Activated T-cell treated with anti-CD3 and anti-CD28 coated beads, Interleukin-2, amount 50 U/mL, for 24 hours (primary cell): ENCODE data around the gene TRIP4.
"Not testable (repeated sequence)": the region's sequence is repeated elsewhere in the genome, so short reads cannot be mapped to it uniquely, and the experiment has no call there.

Source experiments
- DNase-seq: peaks from one replicate; pipeline ENCODE4 v3.0.0-alpha.2; 2020
- H3K27ac Mint-ChIP-seq: 2 replicates; pipeline ENCODE4 v1.8.0; 2020; ENCODE audit warnings: mild to moderate bottlenecking, mixed read lengths
- H3K27me3 Mint-ChIP-seq: 2 replicates; pipeline ENCODE4 v1.8.0; 2020; ENCODE audit warnings: mixed read lengths
- H3K36me3 Mint-ChIP-seq: 2 replicates; pipeline ENCODE4 v1.8.0; 2020; ENCODE audit warnings: low read depth, mixed read lengths
- H3K4me1 Mint-ChIP-seq: 2 replicates; pipeline ENCODE4 v1.8.0; 2020; ENCODE audit warnings: low read depth, mixed read lengths
- H3K4me3 Mint-ChIP-seq: 2 replicates; pipeline ENCODE4 v1.8.0; 2020; ENCODE audit warnings: mild to moderate bottlenecking, moderate library complexity, mixed read lengths
- H3K9me3 Mint-ChIP-seq: 2 replicates; pipeline ENCODE4 v1.8.0; 2020; ENCODE audit warnings: mixed read lengths

Gene TRIP4

DNA sequence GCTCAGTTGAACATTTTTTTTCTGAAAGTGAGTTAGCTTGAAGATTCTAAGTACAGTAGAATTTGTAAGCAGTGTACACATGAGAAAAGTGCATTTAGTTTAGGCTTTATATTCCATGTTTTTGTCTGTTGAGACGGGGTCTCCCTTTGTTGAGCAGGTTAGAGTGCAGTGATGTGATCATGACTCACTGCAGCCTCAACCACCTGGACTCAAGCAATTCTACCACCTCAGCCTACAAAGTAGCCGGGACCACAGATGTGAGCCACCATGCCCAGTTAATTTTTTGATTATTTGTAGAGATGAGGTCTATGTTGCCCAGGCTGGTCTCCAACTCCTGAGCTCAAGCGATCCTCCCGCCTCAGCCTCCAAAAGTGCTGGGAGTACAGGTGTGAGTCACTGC is 26.4 kb upstream of the TRIP4 start:
- Mint-ChIP-seq H3K27ac (no peak overlapping the region), H3K4me3 (no peak overlapping the region), H3K27me3 (no peaks in the 10 kb centered on the region), H3K36me3 (peaks cover 45% of the 10 kb centered on the region), H3K9me3 (no peaks in the 10 kb centered on the region), H3K4me1 (peaks cover 6% of the 10 kb centered on the region)
- no peak for DNase-seq

DNA sequence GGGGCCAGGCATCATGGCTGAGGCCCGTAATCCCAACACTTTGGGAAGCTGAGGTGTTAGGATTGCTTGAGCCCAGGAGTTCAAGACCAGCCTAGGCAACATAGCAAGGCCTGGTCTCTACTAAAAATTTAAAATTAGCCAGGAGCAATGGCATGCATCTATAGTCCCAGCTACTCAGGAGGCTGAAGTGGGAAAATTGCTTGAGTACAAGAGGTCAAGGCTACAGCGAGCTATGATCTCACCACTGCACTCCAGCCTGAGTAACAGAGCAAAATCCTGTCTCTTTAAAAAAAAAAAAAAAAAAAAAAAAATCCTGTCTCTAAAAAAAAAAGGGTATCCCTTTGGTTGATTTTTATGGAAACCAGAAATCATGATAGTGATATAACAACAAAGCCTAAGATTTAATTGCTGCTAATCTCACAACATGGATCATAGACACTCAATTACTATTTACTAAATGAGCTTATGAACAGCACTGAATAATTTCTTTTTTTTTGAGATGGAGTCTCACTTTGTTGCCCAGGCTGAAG is 18.5 kb upstream of the TRIP4 start:
- Mint-ChIP-seq H3K36me3 (peaks cover 73% of the 10 kb centered on the region), H3K27me3 (no peaks in the 10 kb centered on the region), H3K4me3 (no peak overlapping the region), H3K27ac (no peak overlapping the region), H3K4me1 (peaks cover 4% of the 10 kb centered on the region), H3K9me3 (no peaks in the 10 kb centered on the region)
- no peak for DNase-seq

DNA sequence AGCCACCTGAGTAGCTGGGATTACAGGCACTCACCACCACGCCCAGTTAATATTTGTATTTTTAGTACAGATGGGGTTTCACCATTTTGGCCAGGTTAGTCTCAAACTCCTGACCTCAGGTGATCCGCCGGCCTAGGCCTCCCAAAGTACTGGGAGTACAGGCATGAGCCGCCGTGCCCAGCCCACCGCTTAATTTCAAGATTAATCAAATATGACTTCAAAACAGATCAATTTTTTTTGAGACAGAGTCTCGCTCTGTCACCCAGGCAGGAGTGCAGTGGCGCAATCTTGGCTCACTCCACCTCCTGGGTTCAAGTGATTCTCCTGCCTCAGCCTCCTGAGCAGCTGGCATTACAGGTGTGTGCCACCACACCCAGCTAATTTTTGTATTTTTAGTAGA is 16.3 kb upstream of the TRIP4 start:
- not testable (repeated sequence) for H3K27me3 Mint-ChIP-seq

DNA sequence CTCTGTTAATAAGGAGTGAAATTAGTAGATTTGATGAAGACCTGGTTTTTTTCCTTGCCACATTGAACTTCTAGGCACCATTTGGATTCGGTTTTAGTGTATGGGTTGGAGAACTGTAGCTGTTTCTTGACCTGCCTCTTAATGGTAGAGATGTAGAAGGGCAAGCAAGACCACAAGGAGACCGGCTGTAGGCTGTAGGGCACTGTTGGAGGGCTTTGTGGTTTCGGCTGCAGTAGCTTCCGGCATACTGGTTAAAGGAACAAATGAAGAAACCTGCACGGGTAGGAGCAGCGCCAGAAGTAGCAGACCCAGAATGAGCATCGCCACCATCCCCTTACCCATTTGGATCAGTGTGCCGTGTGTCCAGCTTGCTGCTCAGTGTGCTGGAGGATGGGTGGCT is 14.3 kb upstream of the TRIP4 start:
- H3K9me3 Mint-ChIP-seq: no peaks in the 10 kb centered on the region
- peaks cover 81% of the 10 kb centered on the region for H3K36me3 Mint-ChIP-seq
- no peaks in the 10 kb centered on the region for H3K27me3 Mint-ChIP-seq
- DNase-seq: no peak
- peaks cover 6% of the 10 kb centered on the region for H3K4me1 Mint-ChIP-seq
- no peak overlapping the region for H3K27ac Mint-ChIP-seq
- no peak overlapping the region for H3K4me3 Mint-ChIP-seq

More for the DNA sequence above, 16.3 kb upstream of the TRIP4 start:
- not testable (repeated sequence) for H3K4me3 Mint-ChIP-seq, H3K9me3 Mint-ChIP-seq, DNase-seq, H3K4me1 Mint-ChIP-seq, H3K27ac Mint-ChIP-seq
- peaks cover 77% of the 10 kb centered on the region for H3K36me3 Mint-ChIP-seq

DNA sequence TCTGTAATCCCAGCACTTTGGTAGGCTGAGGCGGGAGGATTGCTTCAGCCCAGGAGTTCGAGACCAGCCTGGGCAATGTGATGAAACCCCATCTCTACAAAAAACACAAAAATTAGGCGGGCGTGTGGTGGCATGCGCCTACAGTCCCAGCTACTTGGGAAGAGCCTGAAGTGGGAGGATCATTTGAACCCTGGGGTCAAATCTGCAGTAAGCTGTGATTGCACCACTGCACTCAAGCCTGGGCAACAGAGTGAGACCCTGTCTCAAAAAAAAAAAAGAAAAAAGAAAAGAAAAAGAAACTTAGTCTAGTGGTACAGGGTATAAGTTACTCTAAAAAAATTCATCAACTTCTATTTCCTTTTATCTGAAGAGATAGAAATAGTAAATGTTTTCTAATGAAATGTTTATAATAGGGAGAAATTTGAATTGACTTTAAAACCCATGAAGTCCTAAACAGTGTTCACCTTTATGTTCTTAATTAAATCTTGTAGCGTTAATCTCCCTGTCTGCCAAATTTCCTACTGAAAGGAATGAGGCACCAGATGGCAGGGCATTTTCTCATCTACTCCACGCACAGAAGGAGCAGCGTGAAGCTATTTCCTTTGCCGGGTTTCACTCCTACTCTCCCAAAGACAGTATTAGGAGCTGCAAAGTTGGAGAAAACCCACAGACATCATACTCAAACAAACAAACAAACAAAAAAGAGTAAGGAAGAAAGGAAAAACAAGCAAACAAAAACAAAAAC is 8.2 kb upstream of the TRIP4 start:
- no peak for DNase-seq
- H3K27me3 Mint-ChIP-seq: no peaks in the 10 kb centered on the region
- H3K27ac Mint-ChIP-seq: no peak overlapping the region
- peaks cover 18% of the 10 kb centered on the region for H3K4me1 Mint-ChIP-seq
- H3K36me3 Mint-ChIP-seq: peaks cover 59% of the 10 kb centered on the region
- H3K9me3 Mint-ChIP-seq: no peaks in the 10 kb centered on the region
- peak overlapping the region; percentile 90 for H3K4me3 Mint-ChIP-seq

DNA sequence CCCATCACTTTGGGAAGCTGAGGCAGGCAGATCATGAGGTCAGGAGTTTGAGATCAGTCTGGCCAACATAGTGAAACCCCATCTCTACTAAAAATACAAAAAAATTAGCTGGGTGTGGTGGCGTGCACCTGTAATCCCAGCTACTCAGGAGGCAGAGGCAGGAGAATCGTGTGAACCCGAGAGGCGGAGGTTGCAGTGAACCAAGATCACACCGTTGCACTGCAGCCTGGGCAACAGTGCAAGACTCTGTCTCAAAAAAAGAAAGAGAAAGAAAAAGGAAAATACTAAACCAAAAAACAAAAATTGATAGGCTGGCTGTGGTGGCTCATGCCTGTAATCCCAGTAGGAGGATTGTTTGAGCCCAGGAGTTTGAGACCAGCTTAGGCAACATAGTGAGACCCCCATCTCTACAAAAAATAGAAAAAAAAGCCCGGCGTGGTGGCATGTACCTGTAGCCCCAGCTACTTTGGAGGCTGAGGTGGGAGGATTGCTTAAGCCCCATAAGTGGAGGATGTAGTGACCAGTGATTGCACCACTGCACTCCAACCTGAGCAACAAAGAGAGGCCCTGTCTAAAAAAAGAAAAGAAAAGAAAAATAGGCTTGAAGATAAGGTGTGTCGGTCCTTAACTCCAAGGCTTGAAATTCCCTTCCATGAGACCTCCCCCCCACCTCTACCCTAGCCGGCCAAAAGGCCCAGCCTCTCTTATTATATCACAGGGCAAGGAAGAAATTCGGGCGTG is 7.3 kb upstream of the TRIP4 start:
- not testable (repeated sequence) for DNase-seq, H3K27me3 Mint-ChIP-seq, H3K9me3 Mint-ChIP-seq
- peaks cover 18% of the 10 kb centered on the region for H3K4me1 Mint-ChIP-seq
- H3K36me3 Mint-ChIP-seq: peaks cover 50% of the 10 kb centered on the region
- H3K4me3 Mint-ChIP-seq: peak overlapping the region; percentile 90
- peak overlapping the region; percentile 93 for H3K27ac Mint-ChIP-seq

DNA sequence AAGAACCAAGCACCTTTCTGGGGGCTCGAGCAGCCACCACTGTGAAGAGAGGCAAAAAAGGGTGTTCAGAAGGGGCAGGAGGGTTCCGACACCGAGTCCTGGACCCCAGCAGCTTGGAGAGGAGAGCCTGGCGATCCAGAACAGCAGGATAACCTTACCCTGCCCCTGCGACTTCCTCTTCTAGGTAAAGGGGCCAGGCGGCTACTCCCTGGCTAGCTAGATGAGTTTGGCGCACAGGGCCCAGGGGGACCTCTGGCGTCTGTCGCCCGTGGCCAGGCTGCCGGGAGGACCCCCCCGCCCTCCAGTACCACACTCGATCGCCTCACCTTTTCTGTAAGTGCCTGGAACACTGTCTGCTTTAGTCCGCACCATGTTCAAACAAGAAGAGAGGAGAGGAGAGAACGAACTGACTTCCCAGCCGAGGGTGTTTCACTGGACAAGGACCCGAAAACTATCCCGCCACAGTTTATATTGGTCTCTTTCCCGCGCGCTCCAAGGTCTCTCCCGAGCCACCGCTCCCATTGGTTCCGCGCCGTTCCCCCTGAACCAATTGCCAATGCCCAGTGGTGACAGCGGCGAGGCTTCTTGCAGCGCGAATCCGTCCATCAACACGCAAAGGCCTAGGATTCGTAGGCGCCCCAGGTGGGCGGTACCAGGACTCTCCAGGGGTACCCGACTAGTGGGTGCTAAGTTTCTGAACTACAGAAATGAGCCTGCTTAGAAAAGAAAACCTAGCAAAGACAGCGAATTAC is 6.5 kb upstream of the TRIP4 start, which contains the start of gene PCLAF:
Gene PCLAF (minus strand): TSS at position 442 of the 752 bp plus-strand sequence. CDS start 70 bp downstream, at position 372.
- peaks cover 43% of the 10 kb centered on the region for H3K36me3 Mint-ChIP-seq
- H3K27ac Mint-ChIP-seq: peak within 1 kb of the TSS; percentile 93
- peaks cover 20% of the 10 kb centered on the region for H3K4me1 Mint-ChIP-seq

DNA sequence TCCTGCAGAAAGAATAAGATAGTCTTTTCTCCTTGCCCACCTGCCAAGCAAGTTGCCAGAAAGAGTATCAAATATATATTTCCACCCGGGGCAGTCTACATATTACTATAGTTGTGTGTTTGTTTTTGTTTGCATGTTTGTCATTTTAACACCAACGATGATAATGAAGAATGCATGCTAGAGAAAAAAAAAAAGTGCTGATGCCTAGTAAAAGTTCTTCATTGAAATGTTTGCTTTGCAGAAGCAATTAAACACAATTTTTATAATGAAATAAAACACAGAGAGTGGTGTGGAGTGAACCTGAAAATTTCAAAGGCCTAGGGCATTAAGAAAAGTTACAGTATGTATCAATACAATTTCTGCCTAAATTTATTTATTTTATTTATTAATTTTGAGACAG is 3.9 kb upstream of the TRIP4 start:
- H3K27me3 Mint-ChIP-seq: no peaks in the 10 kb centered on the region
- H3K4me1 Mint-ChIP-seq: peaks cover 34% of the 10 kb centered on the region
- DNase-seq: no peak
- H3K9me3 Mint-ChIP-seq: no peaks in the 10 kb centered on the region
- H3K27ac Mint-ChIP-seq: no peak overlapping the region
- H3K36me3 Mint-ChIP-seq: peaks cover 31% of the 10 kb centered on the region
- H3K4me3 Mint-ChIP-seq: no peak overlapping the region

More for the DNA sequence above, 6.5 kb upstream of the TRIP4 start, which contains the start of gene PCLAF:
- peak; percentile 92 for DNase-seq
- peak within 1 kb of the TSS; percentile 90 for H3K4me3 Mint-ChIP-seq
- H3K27me3 Mint-ChIP-seq: no peaks in the 10 kb centered on the region
- no peaks in the 10 kb centered on the region for H3K9me3 Mint-ChIP-seq

DNA sequence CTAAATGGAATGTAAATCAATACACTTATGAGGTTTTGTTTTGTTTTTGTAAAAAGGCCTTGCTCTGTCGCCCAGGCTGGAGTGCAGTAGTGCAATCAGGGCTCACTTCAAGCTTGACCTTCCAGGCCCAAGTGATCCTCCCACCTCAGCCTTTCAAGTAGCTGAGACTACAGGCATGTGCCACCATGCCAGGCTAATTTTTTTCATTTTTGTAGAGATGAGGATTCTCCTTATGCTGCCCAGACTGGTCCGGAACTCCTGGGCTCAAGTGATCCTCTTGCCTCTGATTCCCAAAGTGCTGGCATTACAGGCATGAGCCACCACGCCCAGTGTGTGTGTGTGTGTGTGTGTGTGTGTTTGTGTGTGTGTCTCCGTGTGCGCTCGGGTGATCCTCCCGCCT is 1.3 kb upstream of the TRIP4 start:
- Mint-ChIP-seq H3K36me3 (peaks cover 18% of the 10 kb centered on the region), H3K9me3 (no peaks in the 10 kb centered on the region), H3K4me1 (peaks cover 32% of the 10 kb centered on the region), H3K27me3 (no peaks in the 10 kb centered on the region), H3K27ac (no peak overlapping the region), H3K4me3 (peak overlapping the region; percentile 65)
- DNase-seq: no peak

DNA sequence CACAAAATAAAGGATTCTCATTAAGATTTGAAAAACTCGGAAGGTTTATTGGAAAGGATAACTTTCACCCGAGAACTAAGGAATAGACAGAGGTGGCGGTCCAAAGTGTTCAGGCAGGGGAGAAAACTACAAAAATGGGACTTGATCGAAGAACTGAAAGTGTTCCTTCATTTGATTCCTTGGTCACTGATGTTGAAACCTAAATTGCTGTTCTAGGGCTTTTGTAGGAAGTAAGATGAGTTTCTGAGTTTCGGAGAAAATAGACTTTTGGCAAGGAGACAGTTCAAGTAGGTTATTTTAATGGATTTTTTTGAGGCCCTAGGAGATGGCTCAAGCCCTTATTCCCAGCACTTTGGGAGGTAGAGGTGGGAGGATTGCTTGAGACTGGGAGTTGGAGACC is 1.4 kb downstream of the TRIP4 start:
- Mint-ChIP-seq H3K9me3 (no peaks in the 10 kb centered on the region), H3K27me3 (no peaks in the 10 kb centered on the region), H3K36me3 (peaks cover 25% of the 10 kb centered on the region), H3K4me1 (peaks cover 29% of the 10 kb centered on the region), H3K27ac (peak overlapping the region; percentile 47), H3K4me3 (peak overlapping the region; percentile 96)
- DNase-seq: no peak

DNA sequence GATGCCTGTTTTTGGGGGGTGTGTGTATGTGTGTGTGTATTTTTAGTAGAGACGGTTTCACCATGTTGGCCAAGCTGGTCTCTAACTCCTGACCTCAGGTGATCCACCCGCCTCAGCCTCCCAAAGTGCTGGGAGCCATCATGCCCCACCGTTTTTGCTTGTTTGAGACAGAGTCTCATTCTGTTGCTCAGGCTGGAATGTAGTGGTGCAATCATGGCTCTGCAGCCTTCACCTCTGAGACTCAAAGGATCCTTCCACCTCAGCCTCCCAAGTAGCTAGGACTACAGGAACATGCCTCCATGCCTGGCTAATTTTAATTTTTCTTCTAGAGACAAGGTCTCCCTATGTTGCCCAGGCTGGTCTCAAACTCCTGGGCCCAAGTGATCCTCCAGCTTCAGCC is 4.8 kb downstream of the TRIP4 start:
- Mint-ChIP-seq H3K4me1 (peaks cover 21% of the 10 kb centered on the region), H3K36me3 (peaks cover 50% of the 10 kb centered on the region)
- H3K4me3 Mint-ChIP-seq, H3K27ac Mint-ChIP-seq, H3K9me3 Mint-ChIP-seq, H3K27me3 Mint-ChIP-seq, DNase-seq: not testable (repeated sequence)

DNA sequence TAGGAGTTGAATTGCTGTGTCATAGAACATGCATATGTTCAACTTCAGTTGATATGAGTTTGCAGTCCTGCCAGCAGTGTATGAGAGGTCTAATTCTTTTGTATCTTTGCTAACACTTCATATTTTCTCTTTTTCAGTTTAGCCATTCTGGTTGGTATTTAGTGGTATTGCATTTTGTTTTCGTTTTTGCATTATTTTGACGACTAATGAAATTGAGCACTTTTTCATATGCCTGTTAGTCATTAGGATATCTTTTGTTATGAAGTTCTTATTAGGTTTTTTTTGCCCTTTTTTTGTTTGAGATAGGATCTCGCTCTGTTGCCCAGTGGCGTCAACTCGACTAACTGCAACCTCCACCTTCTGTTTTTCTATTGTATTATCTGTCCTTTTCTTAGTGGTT is 9.2 kb downstream of the TRIP4 start:
- no peak overlapping the region for H3K27ac Mint-ChIP-seq

DNA sequence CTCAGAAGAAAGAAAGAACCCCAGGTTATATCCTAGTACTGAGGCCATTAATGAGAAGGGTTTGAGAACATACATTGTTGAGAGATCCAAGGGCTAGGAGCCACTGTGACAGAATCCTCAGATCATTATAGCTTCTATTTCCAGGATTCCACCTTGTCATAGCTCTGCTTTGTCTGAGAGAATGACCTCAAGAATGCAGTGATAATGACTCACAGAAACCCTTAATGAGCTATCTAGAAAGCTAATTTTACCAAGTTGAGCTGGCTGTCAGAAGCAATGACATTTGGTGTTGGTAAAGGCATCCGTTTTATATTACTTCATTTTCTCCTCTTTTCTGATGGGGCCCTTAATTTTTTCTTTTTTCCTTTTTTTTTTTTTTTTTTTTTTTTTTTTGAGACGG is 10.9 kb downstream of the TRIP4 start:
- Mint-ChIP-seq H3K4me1 (peaks cover 3% of the 10 kb centered on the region), H3K27me3 (no peaks in the 10 kb centered on the region), H3K36me3 (peaks cover 75% of the 10 kb centered on the region)

More for the DNA sequence above, 9.2 kb downstream of the TRIP4 start:
- H3K9me3 Mint-ChIP-seq: no peaks in the 10 kb centered on the region
- H3K4me3 Mint-ChIP-seq: no peak overlapping the region
- H3K27me3 Mint-ChIP-seq: no peaks in the 10 kb centered on the region
- peaks cover 6% of the 10 kb centered on the region for H3K4me1 Mint-ChIP-seq
- H3K36me3 Mint-ChIP-seq: peaks cover 69% of the 10 kb centered on the region
- no peak for DNase-seq

DNA sequence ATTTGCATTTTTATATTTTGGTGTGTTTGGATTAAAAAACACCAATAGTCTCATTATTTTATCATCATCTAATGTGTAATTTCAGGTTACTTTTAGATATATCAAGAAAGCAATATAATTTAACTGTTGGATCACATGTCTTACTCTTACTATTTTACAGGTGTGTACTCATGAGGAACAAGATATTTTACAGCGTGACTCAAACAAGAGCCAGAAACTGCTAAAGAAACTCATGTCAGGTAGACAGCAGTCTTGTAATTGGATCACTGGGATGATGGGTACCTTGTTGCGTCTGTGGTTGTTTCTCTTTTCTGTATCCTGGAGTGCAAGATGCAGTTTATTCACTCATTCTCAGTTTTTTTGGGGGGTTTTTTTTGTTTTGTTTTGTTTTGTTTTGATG is 12.9 kb downstream of the TRIP4 start:
- Mint-ChIP-seq H3K27ac (no peak overlapping the region), H3K4me1 (no peaks in the 10 kb centered on the region), H3K27me3 (no peaks in the 10 kb centered on the region), H3K4me3 (no peak overlapping the region), H3K36me3 (peaks cover 69% of the 10 kb centered on the region), H3K9me3 (no peaks in the 10 kb centered on the region)
- no peak for DNase-seq

More for the DNA sequence above, 10.9 kb downstream of the TRIP4 start:
- H3K4me3 Mint-ChIP-seq: no peak overlapping the region
- no peaks in the 10 kb centered on the region for H3K9me3 Mint-ChIP-seq
- DNase-seq: no peak
- H3K27ac Mint-ChIP-seq: no peak overlapping the region
